K562 (cell line): ENCODE data around the gene GZF1. TPM values are rescaled to one million over a fixed set of nuclear protein-coding genes. Genes with fewer than 3 reads are reported as not detected.

Experiments used
- ATAC-seq: fragments of 200-7000 bp; cut with Tn5 transposase; 3 replicates; pipeline ENCODE4 v1.9.1; 2020; ENCODE audit warnings: moderate library complexity
- BruUV-seq: library from RNA; stranded (reverse); fragments of 400-500 nt; replicated peaks from 2 replicates; lab custom pipeline; 2021; lab: Mats Ljungman, UMichigan
- CTCF ChIA-PET: fragments of 300-600 bp; formaldehyde crosslinking; extraction: SDS; loops from one replicate; lab custom pipeline; 2021; ENCODE audit warnings: low intra/inter-chr PET ratio; lab: Yijun Ruan, JAX
- POLR2A ChIA-PET: fragments of 300-600, 350-650 bp; sonication (Branson Sonifier 250); formaldehyde crosslinking; extraction: SDS; loops from one replicate; lab custom pipeline; 2021; ENCODE audit warnings: antibody characterized with exemption, inconsistent platforms; lab: Yijun Ruan, JAX
- DNase-seq, 4 experiments: peaks; one replicate each; pipeline versions ENCODE4 v3.0.0 to v3.0.0-alpha.2; 2011 to 2018; ENCODE audit warnings: low spot score in 3 of 4, mixed read lengths in 3 of 4; ENCODE audit errors: extremely low read depth in 1 of 4
- FAIRE-seq: peaks from 2 replicates; lab custom pipeline; 2011; peaks lifted over from hg19 to GRCh38; lab: Jason Lieb, UNC
- H2AFZ ChIP-seq: 2 replicates; pipeline ENCODE4 v1.6.0; 2011; ENCODE audit warnings: low read depth, low read length, control low read depth, inconsistent platforms
- H3K27ac ChIP-seq: fragments of 200-600 bp; 3 replicates; pipeline ENCODE4 v1.8.0; 2011; ENCODE audit warnings: low read depth, mild to moderate bottlenecking, control low read depth, inconsistent platforms, low read length, moderate library complexity, mixed read lengths; ENCODE audit errors: extremely low read depth
- H3K27me3 ChIP-seq, 2 experiments: fragments of 300-600 bp in 1 of 2; 2 replicates in 1 of 2; 3 replicates in 1 of 2; pipeline versions ENCODE4 v1.6.0 to v1.8.0; 2011; ENCODE audit warnings: inconsistent platforms in 2 of 2, low read length in 2 of 2, mild to moderate bottlenecking in 1 of 2, mixed read lengths in 1 of 2, moderate library complexity in 1 of 2; ENCODE audit not compliant: control insufficient read depth in 2 of 2, insufficient read depth in 2 of 2
- H3K36me3 ChIP-seq: fragments of 300-600 bp; 3 replicates; pipeline ENCODE4 v1.8.0; 2011; ENCODE audit warnings: mild to moderate bottlenecking, low read length, inconsistent platforms; ENCODE audit not compliant: control insufficient read depth, insufficient read depth
- H3K4me1 ChIP-seq, 2 experiments: fragments of 200-600 bp in 1 of 2; replicated peaks in 1 of 2; 2 replicates in 1 of 2; 3 replicates in 1 of 2; pipeline versions ENCODE4 v1.5.1 to v1.8.0; 2011; ENCODE audit warnings: inconsistent platforms in 2 of 2, low read length in 2 of 2, mild to moderate bottlenecking in 1 of 2, mixed read lengths in 1 of 2, moderate library complexity in 1 of 2; ENCODE audit not compliant: control insufficient read depth in 2 of 2, insufficient read depth in 2 of 2
- H3K4me2 ChIP-seq: 2 replicates; pipeline ENCODE4 v1.6.1; 2011; ENCODE audit warnings: low read length, control low read depth, inconsistent platforms, mixed read lengths; ENCODE audit not compliant: insufficient read depth
- H3K4me3 ChIP-seq: fragments of 200-600 bp; sonication (generic), shearing (Covaris generic); 2 replicates; pipeline ENCODE4 v1.5.1; 2016; ENCODE audit warnings: control low read depth, inconsistent platforms
- H3K79me2 ChIP-seq: fragments of 200-600 bp; 3 replicates; pipeline ENCODE4 v1.8.0; 2011; ENCODE audit warnings: low read length, inconsistent platforms; ENCODE audit not compliant: control insufficient read depth, insufficient read depth
- H3K9ac ChIP-seq, 2 experiments: 2 replicates each; pipeline versions ENCODE4 v1.6.0 to v1.6.1; 2011; ENCODE audit warnings: low read depth in 2 of 2, low read length in 2 of 2, control low read depth in 1 of 2, inconsistent platforms in 1 of 2, mild to moderate bottlenecking in 1 of 2, mixed read lengths in 1 of 2; ENCODE audit not compliant: insufficient read depth in 1 of 2
- H3K9me1 ChIP-seq: one replicate; pipeline ENCODE4 v1.6.0; 2011; ENCODE audit warnings: inconsistent platforms, mild to moderate bottlenecking, low read length, moderate library complexity; ENCODE audit not compliant: control insufficient read depth, insufficient read depth
- H3K9me3 ChIP-seq: replicated peaks from 2 replicates; pipeline ENCODE4 v1.5.1; 2011; ENCODE audit warnings: low read depth, low read length, inconsistent platforms; ENCODE audit not compliant: control insufficient read depth, insufficient read depth
- H4K20me1 ChIP-seq: replicated peaks from 2 replicates; pipeline ENCODE4 v1.6.1; 2011; ENCODE audit warnings: low read length, inconsistent platforms, mixed read lengths; ENCODE audit not compliant: control insufficient read depth, insufficient read depth
- HDAC8 ChIP-seq: fragments of 450-650 bp; IDR thresholded peaks from 2 replicates; pipeline ENCODE4 v1.6.1; 2016; ENCODE audit warnings: mild to moderate bottlenecking, missing genetic modification characterization, moderate library complexity, missing compliant biosample characterization
- HLTF ChIP-seq: fragments of 450-650 bp; IDR thresholded peaks from 2 replicates; pipeline ENCODE4 v1.6.1; 2016
- HNRNPK ChIP-seq: fragments of 200-400 bp; formaldehyde crosslinking; IDR thresholded peaks from one replicate; pipeline ENCODE4 v1.6.1; 2018; ENCODE audit warnings: mild to moderate bottlenecking, low read depth, low read length; ENCODE audit not compliant: poor library complexity, severe bottlenecking
- KLF10 ChIP-seq: fragments of 250-450 bp; sonication (Bioruptor Pico); IDR thresholded peaks from 2 replicates; pipeline ENCODE4 v1.6.1; 2021; ENCODE audit warnings: matching md5 sums
- MED1 ChIP-seq: sonication (generic); formaldehyde crosslinking; IDR thresholded peaks from 2 replicates; pipeline ENCODE4 v1.8.1; 2023; ENCODE audit warnings: missing genetic modification reagents, borderline replicate concordance
- SAFB ChIP-seq: fragments of 200-400 bp; formaldehyde crosslinking; IDR thresholded peaks from 2 replicates; pipeline ENCODE4 v1.6.1; 2017; ENCODE audit warnings: low read depth, low read length, borderline replicate concordance
- SP2 ChIP-seq: IDR thresholded peaks from 2 replicates; pipeline ENCODE4 v1.6.1; 2011; ENCODE audit warnings: mild to moderate bottlenecking, low read depth, low read length, moderate library complexity; ENCODE audit not compliant: poor library complexity, severe bottlenecking; ENCODE audit errors: extremely low read depth
- STAT5B ChIP-seq: fragments of 250-450 bp; sonication (Bioruptor Pico); IDR thresholded peaks from 2 replicates; pipeline ENCODE4 v1.8.0; 2021; ENCODE audit warnings: mild to moderate bottlenecking, inconsistent platforms
- ZNF134 ChIP-seq: fragments of 250-450 bp; sonication (Bioruptor Pico); conservative IDR thresholded peaks from 2 replicates; pipeline ENCODE4 v1.4.0; 2020
- in situ Hi-C: fragments of 300-500 bp; cut with MboI; formaldehyde crosslinking; loops from 4 replicates; pipeline ENCODE4 v1.15.0; 2018; ENCODE audit warnings: inconsistent platforms, mixed read lengths
- intact Hi-C: fragments of 100-400 bp; cut with micrococcal nuclease; formaldehyde crosslinking; loops from 2 replicates; pipeline ENCODE4 v1.14.2; 2022
- polyA plus RNA-seq, 8 experiments: library from polyadenylated mRNA; depleted of rRNA in 4 of 8; stranded (reverse) in 5 of 8; unstranded in 3 of 8; fragments of >200 nt; fragmentation: Nextera tagmentation in 2 of 8; fragmentation: Illumina TruSeq in 1 of 8; extraction: Ambion mirVana in 2 of 8; extraction: Trizol in 1 of 8; gene quantifications; 2 replicates each; pipeline versions ENCODE4 v1.2.1 to v1.2.3, GENCODE V29; 2011 to 2014; ENCODE audit warnings: inconsistent platforms in 1 of 8, missing spikeins in 1 of 8
- total RNA-seq, 7 experiments: library from RNA; depleted of rRNA in 6 of 7; stranded (reverse); fragments of >200 nt in 6 of 7; fragmentation: Illumina TruSeq in 2 of 7; extraction: Trizol in 2 of 7; gene quantifications; 2 replicates each; pipeline versions ENCODE4 v1.2.1 to v1.2.3, GENCODE V29; 2011 to 2021; ENCODE audit warnings: low replicate concordance in 1 of 7
- TF ChIP-seq, protein P1 (sequence below): fragments of 250-450 bp; sonication (Bioruptor Pico); IDR thresholded peaks from 2 replicates; pipeline ENCODE4 v1.5.1; 2021; ENCODE audit warnings: mild to moderate bottlenecking
- TF ChIP-seq, protein P2 (sequence below): fragments of 250-450 bp; sonication (Bioruptor Pico); IDR thresholded peaks from 2 replicates; pipeline ENCODE4 v1.5.0; 2021

GZF1 gene
- total and polyA plus RNA-seq, 9 of the 15 experiments (the other 6 are each of a cell fraction or from before 2014, with no cell fraction given): 1.2 to 15.7 (median 7.4) TPM

DNA sequence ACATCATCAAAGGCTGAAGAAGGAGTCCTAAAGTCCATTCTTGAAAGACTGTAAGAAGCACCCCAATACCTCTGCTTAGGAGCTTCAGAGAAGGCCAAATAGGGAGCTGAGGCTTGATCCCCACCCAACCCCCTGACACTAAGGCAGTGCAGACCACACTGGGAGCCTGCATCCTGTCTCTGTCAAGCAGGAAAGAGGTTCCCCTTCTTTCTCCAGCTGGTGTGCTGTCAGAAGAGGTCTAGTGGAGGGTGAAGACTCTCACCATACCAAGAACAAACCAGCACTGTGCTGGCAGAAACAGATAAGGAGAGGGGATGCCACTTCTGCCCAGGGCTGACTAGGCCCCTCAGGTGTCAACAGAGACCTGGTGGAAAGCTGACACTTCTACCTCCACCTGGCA is 19.9 kb downstream of the GZF1 start:
- in situ Hi-C loops (no loop called here), intact Hi-C loops (no loop called here)
- BruUV-seq: no TSS peak
- H3K4me3 ChIP-seq: no peak overlapping the region
- H3K4me1 ChIP-seq: 0 out of 5 replicates have a peak, but pooled peaks cover 0 to 2% of the 10 kb centered on the region in 2 experiments
- ATAC-seq (no peak), FAIRE-seq (no peak), DNase-seq (no peak)
- H3K9me3 ChIP-seq: no peaks in the 10 kb centered on the region
- H4K20me1 ChIP-seq: no peaks in the 10 kb centered on the region
- no peaks in the 10 kb centered on the region for H3K27me3 ChIP-seq
- POLR2A ChIA-PET: interaction anchor here (0.6 to 0.8 kb wide), 2 partner anchors 29 to 39 kb away, joined by 3 read pairs; partner anchors contain the start of gene NAPB
- peaks cover 7% of the 10 kb centered on the region; the same call in 2 of the 3 replicates for H3K79me2 ChIP-seq
- H3K27ac ChIP-seq: no peak overlapping the region
- H3K4me2 ChIP-seq: no peak overlapping the region
- no peaks in the 10 kb centered on the region for H3K9me1 ChIP-seq
- peaks cover 60% of the 10 kb centered on the region; the same call in 2 of the 3 replicates for H3K36me3 ChIP-seq
- no peak overlapping the region for H3K9ac ChIP-seq
- no peak overlapping the region for H2AFZ ChIP-seq
- CTCF ChIA-PET: no interaction called here
- TF ChIP-seq KLF10 (CRISPR knock-in tag) (no peak), STAT5B (CRISPR knock-in tag) (no peak), MED1 (CRISPR knock-in tag) (no peak), SP2 (no peak), HNRNPK (no peak), HLTF (no peak), HDAC8 (no peak), SAFB (no peak), ZNF134 (no peak)
- TF ChIP-seq, protein P1, sequence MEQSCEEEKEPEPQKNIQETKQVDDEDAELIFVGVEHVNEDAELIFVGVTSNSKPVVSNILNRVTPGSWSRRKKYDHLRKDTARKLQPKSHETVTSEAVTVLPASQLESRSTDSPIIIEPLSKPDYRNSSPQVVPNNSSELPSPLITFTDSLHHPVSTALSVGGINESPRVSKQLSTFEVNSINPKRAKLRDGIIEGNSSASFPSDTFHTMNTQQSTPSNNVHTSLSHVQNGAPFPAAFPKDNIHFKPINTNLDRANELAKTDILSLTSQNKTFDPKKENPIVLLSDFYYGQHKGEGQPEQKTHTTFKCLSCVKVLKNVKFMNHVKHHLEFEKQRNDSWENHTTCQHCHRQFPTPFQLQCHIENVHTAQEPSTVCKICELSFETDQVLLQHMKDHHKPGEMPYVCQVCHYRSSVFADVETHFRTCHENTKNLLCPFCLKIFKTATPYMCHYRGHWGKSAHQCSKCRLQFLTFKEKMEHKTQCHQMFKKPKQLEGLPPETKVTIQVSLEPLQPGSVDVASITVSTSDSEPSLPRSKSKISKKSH (CRISPR knock-in tag): no peak
- TF ChIP-seq, protein P2, sequence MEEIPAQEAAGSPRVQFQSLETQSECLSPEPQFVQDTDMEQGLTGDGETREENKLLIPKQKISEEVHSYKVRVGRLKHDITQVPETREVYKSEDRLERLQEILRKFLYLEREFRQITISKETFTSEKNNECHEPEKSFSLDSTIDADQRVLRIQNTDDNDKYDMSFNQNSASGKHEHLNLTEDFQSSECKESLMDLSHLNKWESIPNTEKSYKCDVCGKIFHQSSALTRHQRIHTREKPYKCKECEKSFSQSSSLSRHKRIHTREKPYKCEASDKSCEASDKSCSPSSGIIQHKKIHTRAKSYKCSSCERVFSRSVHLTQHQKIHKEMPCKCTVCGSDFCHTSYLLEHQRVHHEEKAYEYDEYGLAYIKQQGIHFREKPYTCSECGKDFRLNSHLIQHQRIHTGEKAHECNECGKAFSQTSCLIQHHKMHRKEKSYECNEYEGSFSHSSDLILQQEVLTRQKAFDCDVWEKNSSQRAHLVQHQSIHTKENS (CRISPR knock-in tag): no peak
